GM18861 (cell line): ENCODE data around the gene TNFRSF14.

Experiments used
- ATAC-seq: cut with Tn5 transposase; IDR thresholded peaks from one replicate; pipeline ENCODE4 v1.9.1; 2021; ENCODE audit not compliant: unreplicated experiment

TNFRSF14 gene

GRCh38 chr1:2611621-2612437 lies 55.7 kb downstream of the TNFRSF14 start:
- ATAC-seq = no peak

- ATAC-seq = no peak
Observed at GRCh38 chr1:2612591-2613365, 56.6 kb downstream of the TNFRSF14 start.
